GM23338 (cell line): ENCODE results near the gene SMOC2. TPM values are rescaled to one million over a fixed set of nuclear protein-coding genes. Genes with fewer than 3 reads are reported as not detected.
A peak's percentile ranks its signal among the peaks of the same experiment; 100 is the strongest.

Experiments used
- ATAC-seq: fragments of 200-7000 bp; cut with Tn5 transposase; 3 replicates; pipeline ENCODE4 v1.9.1; 2020
- DNase-seq: peaks from one replicate; pipeline ENCODE4 v3.0.0-alpha.2; 2015; ENCODE audit warnings: low spot score
- H2AFZ ChIP-seq: fragments of 200-600 bp; sonication (generic); 2 replicates; pipeline ENCODE4 v1.8.0; 2016; ENCODE audit warnings: antibody characterized with exemption, mild to moderate bottlenecking, moderate library complexity
- H3F3A ChIP-seq: fragments of 200-600 bp; sonication (generic); replicated peaks from 2 replicates; pipeline ENCODE4 v1.8.0; 2017; ENCODE audit warnings: antibody characterized with exemption, mixed run types, low read depth
- H3K27ac ChIP-seq: fragments of 200-600 bp; sonication (generic); 2 replicates; pipeline ENCODE4 v1.6.1; 2016; ENCODE audit warnings: low read depth
- H3K27me3 ChIP-seq: fragments of 200-600 bp; sonication (generic); 2 replicates; pipeline ENCODE4 v1.8.0; 2016; ENCODE audit warnings: mild to moderate bottlenecking, mixed run types, moderate library complexity; ENCODE audit not compliant: insufficient read depth
- H3K36me3 ChIP-seq: fragments of 200-600 bp; sonication (generic); 2 replicates; pipeline ENCODE4 v1.8.0; 2016; ENCODE audit warnings: mild to moderate bottlenecking; ENCODE audit not compliant: insufficient read depth
- H3K4me1 ChIP-seq: fragments of 200-600 bp; sonication (generic); 2 replicates; pipeline ENCODE4 v1.8.0; 2016; ENCODE audit warnings: mild to moderate bottlenecking, moderate library complexity; ENCODE audit not compliant: insufficient read depth
- H3K4me2 ChIP-seq: fragments of 200-600 bp; sonication (generic); 2 replicates; pipeline ENCODE4 v1.7.1; 2017; ENCODE audit warnings: mixed run types
- H3K4me3 ChIP-seq: fragments of 200-600 bp; sonication (generic); 2 replicates; pipeline ENCODE4 v1.6.1; 2016; ENCODE audit warnings: mixed run types
- H3K79me2 ChIP-seq: fragments of 200-600 bp; sonication (generic); replicated peaks from 2 replicates; pipeline ENCODE4 v1.8.0; 2017; ENCODE audit warnings: mild to moderate bottlenecking; ENCODE audit not compliant: insufficient read depth
- H3K9me2 ChIP-seq: fragments of 200-600 bp; sonication (generic); 2 replicates; pipeline ENCODE4 v1.8.0; 2017; ENCODE audit not compliant: insufficient read depth
- H4K20me1 ChIP-seq: fragments of 200-600 bp; sonication (generic); replicated peaks from 2 replicates; pipeline ENCODE4 v1.8.0; 2017; ENCODE audit warnings: mild to moderate bottlenecking; ENCODE audit not compliant: insufficient read depth
- H3K27ac Mint-ChIP-seq: 2 replicates; pipeline ENCODE4 v1.8.0; 2020; ENCODE audit warnings: inconsistent platforms, mild to moderate bottlenecking, moderate library complexity, mixed read lengths
- H3K27me3 Mint-ChIP-seq: 3 replicates; pipeline ENCODE4 v1.8.0; 2022; ENCODE audit warnings: low read depth, mild to moderate bottlenecking, moderate library complexity, mixed read lengths, inconsistent platforms; ENCODE audit not compliant: insufficient read depth, poor library complexity
- H3K36me3 Mint-ChIP-seq: 3 replicates; pipeline ENCODE4 v1.8.0; 2021; ENCODE audit warnings: low read depth, mild to moderate bottlenecking, inconsistent platforms, moderate library complexity, mixed read lengths
- H3K4me1 Mint-ChIP-seq: 3 replicates; pipeline ENCODE4 v1.8.0; 2020; ENCODE audit warnings: mild to moderate bottlenecking, inconsistent platforms, mixed read lengths
- H3K4me3 Mint-ChIP-seq: 3 replicates; pipeline ENCODE4 v1.8.0; 2021; ENCODE audit warnings: moderate library complexity, mild to moderate bottlenecking, inconsistent platforms, mixed read lengths
- H3K9me3 Mint-ChIP-seq: 3 replicates; pipeline ENCODE4 v1.8.0; 2020; ENCODE audit warnings: moderate library complexity, mild to moderate bottlenecking, inconsistent platforms, mixed read lengths
- CTCF ChIP-seq, 2 experiments: fragments of 200-600 bp in 1 of 2; sonication (generic) in 1 of 2; conservative IDR thresholded peaks; 2 replicates each; pipeline versions ENCODE4 v1.5.1 to v1.6.1; 2016 to 2017; ENCODE audit warnings: antibody characterized with exemption in 2 of 2, low read depth in 2 of 2, mild to moderate bottlenecking in 2 of 2, moderate library complexity in 1 of 2
- ETS1 ChIP-seq: IDR thresholded peaks from 2 replicates; pipeline ENCODE4 v1.6.1; 2016; ENCODE audit warnings: antibody characterized with exemption
- EZH2 ChIP-seq: fragments of 200-600 bp; sonication (generic); IDR thresholded peaks from one replicate; pipeline ENCODE4 v1.8.0; 2017; ENCODE audit warnings: antibody characterized with exemption, mild to moderate bottlenecking, low read depth; ENCODE audit not compliant: unreplicated experiment
- JUNB ChIP-seq: IDR thresholded peaks from one replicate; pipeline ENCODE4 v1.6.1; 2016; ENCODE audit warnings: antibody characterized with exemption; ENCODE audit not compliant: unreplicated experiment
- REST ChIP-seq: IDR thresholded peaks from one replicate; pipeline ENCODE4 v1.6.1; 2018; ENCODE audit warnings: antibody characterized with exemption; ENCODE audit not compliant: unreplicated experiment
- ZNF331 ChIP-seq: fragments of 250-450 bp; sonication (Bioruptor Pico); IDR thresholded peaks from 2 replicates; pipeline ENCODE4 v1.5.0; 2020; ENCODE audit warnings: low read depth, mild to moderate bottlenecking, moderate library complexity
- ZNF462 ChIP-seq: fragments of 250-450 bp; sonication (Bioruptor Pico); IDR thresholded peaks from 2 replicates; pipeline ENCODE4 v1.5.0; 2020; ENCODE audit warnings: mild to moderate bottlenecking, moderate library complexity
- polyA plus RNA-seq: library from polyadenylated mRNA; unstranded; fragments of >200 nt; fragmentation: Nextera tagmentation; extraction: Ambion mirVana; gene quantifications from 2 replicates; pipeline ENCODE4 v1.2.1, GENCODE V29; 2016
- total RNA-seq: library from RNA; depleted of rRNA; stranded (reverse); fragments of >200 nt; shearing (Covaris generic); gene quantifications from 2 replicates; pipeline ENCODE4 v1.2.3, GENCODE V29; 2014

SMOC2 gene
- total and polyA plus RNA-seq, 2 experiments from 2014 or later: 4.3 to 6.5 TPM

GRCh38 chr6:168438783-168439520 lies 2.0 kb upstream of the SMOC2 start (continued):
- TF ChIP-seq ETS1 (no peak), ZNF331 (CRISPR knock-in tag) (no peak), CTCF (conservative IDR thresholded peaks at IDR 0.05; ENCODE audit: low read depth in 2 of 2) (no peak), EZH2 (no peak)

- peaks cover 46% of the 10 kb centered on the region for H3K27me3 Mint-ChIP-seq
- H3K36me3 ChIP-seq: no peaks in the 10 kb centered on the region; the same call in 1 of the 2 replicates
- no peaks in the 10 kb centered on the region for H3F3A ChIP-seq
- no peak overlapping the region for H3K27ac ChIP-seq
- peak overlapping the region; percentile 94 for H3K4me2 ChIP-seq
- H3K9me2 ChIP-seq: peaks cover 5% of the 10 kb centered on the region; the same call in 1 of the 2 replicates
- peak overlapping the region; percentile 70 for H3K4me3 Mint-ChIP-seq
- H3K4me1 ChIP-seq: peaks cover 47% of the 10 kb centered on the region
- peak overlapping the region; percentile 95; the same call in 1 of the 2 replicates for H2AFZ ChIP-seq
- H3K79me2 ChIP-seq: no peaks in the 10 kb centered on the region; the same call in 1 of the 2 replicates
- H4K20me1 ChIP-seq: no peaks in the 10 kb centered on the region
- DNase-seq (no peak), ATAC-seq (no peak)
- peaks cover 53% of the 10 kb centered on the region for H3K27me3 ChIP-seq
- peaks cover 53% of the 10 kb centered on the region for H3K4me1 Mint-ChIP-seq
- H3K9me3 Mint-ChIP-seq: no peaks in the 10 kb centered on the region; the same call in 2 of the 3 replicates
- H3K36me3 Mint-ChIP-seq: no peaks in the 10 kb centered on the region
- peak overlapping the region; percentile 68; the same call in 1 of the 2 replicates for H3K4me3 ChIP-seq
- H3K27ac Mint-ChIP-seq: no peak overlapping the region
- TF ChIP-seq EZH2 (no peak), ZNF462 (CRISPR knock-in tag) (no peak), JUNB (no peak), REST (no peak)
Observed at GRCh38 chr6:168439794-168440450, 1.1 kb upstream of the SMOC2 start.
